Raji (cell line): ENCODE measurements around the gene ATF7IP.
A peak's percentile ranks its signal among the peaks of the same experiment; 100 is the strongest.

Source experiments
- POLR2A ChIP-seq: IDR thresholded peaks from 2 replicates; pipeline ENCODE4 v1.6.1; 2011; ENCODE audit warnings: low read depth, low read length, control low read depth; ENCODE audit not compliant: insufficient read depth

The ATF7IP gene

GRCh38 chr12:14369311-14369710 is 3.8 kb downstream of the ATF7IP start:
- no peak for TF ChIP-seq POLR2A

GRCh38 chr12:14373217-14373616 is 7.7 kb downstream of the ATF7IP start:
- TF ChIP-seq POLR2A = no peak

GRCh38 chr12:14379508-14379907 is 14.0 kb downstream of the ATF7IP start:
- no peak for TF ChIP-seq POLR2A

DNA sequence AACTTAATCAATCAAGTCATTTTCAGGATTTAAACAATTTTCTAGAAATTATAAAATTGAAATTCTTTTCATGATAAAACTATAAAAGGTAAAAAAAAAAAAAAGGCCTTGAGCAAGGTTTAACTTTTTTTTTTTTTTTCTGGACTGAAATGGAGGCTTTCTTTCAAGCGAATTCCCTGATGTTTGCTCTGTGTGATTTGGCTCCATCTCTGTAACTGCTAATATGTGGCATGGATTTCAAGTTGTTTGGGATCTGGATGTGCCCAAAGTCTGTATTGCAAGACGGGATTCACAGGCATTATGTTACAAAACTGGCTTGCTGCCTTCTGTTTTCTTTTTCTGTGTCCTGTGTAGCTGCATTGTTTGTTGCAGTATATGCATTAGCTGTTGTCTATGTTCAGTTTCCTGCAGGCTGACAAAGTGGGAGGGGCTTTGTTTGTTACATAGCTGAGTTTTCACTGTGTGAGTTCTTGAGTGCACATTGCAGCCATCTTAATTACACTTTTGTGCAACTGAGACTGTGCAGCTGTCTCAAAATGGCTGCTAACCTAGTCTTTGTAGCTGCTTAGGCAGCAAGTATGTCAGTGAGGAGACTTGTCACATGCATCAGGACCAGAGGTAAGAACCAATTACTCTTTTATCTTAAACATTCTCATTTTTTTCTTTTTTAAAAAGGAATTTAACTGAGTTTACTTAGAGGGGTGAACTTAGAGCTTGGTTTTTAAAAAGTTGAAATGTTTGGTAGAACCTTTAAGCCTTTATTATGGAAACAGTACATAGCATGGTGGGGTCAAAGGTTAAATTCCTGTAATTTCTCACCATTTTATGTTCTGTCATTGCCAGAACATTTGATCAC is 19.5 kb downstream of the ATF7IP start:
- TF ChIP-seq POLR2A = peak; percentile 90

DNA sequence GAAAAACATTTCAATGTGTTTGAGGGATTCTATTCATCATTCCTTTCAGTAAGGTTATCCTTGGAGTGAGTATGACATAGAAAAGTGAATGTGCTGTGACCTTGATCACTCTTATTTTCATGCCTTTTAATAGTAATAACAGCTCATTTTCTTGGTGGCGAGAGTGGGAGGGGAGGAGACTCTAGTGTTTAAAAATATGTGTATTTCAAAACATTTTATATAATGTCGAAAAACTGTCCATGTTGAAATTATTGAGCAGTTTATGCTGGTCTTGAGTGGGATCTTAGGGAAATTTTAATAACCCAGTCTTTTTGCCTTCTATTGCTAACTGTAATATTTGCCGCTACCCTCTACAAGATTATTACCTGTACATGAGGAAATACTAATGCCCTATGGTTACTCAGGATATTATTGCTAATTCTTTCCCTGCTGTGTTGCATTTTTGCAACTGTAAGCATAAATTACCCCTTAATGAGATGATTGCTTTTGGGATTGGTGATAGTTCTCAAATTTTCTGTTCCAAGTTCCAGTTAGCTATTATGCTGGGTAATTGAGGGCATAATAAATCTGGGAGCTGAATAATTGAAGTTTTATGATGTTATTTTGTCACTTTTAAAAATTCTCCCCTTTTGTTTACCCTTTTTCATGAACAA is 21.9 kb downstream of the ATF7IP start:
- TF ChIP-seq POLR2A = 0 out of 2 replicates have a peak, but pooled peaks have one; percentile 16

DNA sequence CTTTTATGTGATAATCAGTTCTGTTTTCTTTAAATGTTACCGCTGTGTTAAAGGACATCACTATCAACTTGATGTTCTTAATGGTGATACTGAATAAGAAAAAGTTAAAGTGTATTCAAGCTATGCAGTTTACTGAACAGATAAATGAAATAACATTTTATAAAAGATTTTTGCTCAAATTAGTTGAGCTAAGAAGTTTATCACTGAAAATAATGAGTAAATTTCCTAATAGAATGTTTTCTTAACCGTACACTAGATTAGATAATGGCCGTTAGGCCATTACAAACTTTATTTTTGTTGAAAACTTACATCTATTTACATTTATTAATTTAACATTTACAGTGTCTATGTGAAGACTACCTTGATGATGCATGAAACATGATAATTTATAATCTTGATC is 25.0 kb downstream of the ATF7IP start:
- no peak for TF ChIP-seq POLR2A

- TF ChIP-seq POLR2A = no peak
Observed at GRCh38 chr12:14390870-14391530, 25.5 kb downstream of the ATF7IP start.

- no peak for TF ChIP-seq POLR2A
Observed at GRCh38 chr12:14393751-14394150, 28.3 kb downstream of the ATF7IP start.

GRCh38 chr12:14394317-14395073 is 29.0 kb downstream of the ATF7IP start:
- TF ChIP-seq POLR2A = peak; percentile 70

DNA sequence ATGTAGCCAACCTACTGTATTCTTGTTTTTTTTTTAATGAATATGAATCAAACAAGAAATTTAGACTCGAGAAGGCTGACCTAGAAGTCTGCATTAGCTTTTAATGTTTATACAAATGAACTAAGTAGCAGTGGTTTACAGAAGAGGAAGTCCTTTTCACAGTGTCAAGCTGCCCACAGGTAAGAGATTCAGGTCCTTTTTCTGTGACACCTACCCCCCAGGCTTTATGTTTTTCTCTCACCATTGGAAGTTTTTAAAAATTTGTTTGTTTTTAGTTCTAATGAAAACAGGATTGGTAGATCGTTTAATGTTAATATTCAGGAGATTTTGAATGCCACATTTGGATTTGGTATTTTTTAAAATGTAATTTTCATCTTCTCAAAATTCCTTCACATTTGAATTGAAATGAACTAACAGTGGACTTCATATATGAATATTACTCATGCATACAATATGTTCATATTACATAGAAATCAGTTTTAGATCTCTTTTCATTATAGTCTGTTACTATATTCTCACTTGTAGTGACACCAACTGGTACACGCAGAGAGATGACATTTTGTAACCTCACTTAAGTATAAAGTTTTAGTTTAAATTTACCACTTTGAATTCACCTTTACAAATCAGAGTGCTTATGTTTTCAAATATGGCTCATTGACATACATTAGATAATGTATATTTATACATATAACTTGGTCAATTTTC is 29.7 kb downstream of the ATF7IP start:
- 0 out of 2 replicates have a peak, but pooled peaks have one; percentile 23 for TF ChIP-seq POLR2A

- TF ChIP-seq POLR2A = no peak
Observed at GRCh38 chr12:14396071-14396470, 30.6 kb downstream of the ATF7IP start.

- TF ChIP-seq POLR2A = no peak
Observed at GRCh38 chr12:14399871-14400270, 34.4 kb downstream of the ATF7IP start.

DNA sequence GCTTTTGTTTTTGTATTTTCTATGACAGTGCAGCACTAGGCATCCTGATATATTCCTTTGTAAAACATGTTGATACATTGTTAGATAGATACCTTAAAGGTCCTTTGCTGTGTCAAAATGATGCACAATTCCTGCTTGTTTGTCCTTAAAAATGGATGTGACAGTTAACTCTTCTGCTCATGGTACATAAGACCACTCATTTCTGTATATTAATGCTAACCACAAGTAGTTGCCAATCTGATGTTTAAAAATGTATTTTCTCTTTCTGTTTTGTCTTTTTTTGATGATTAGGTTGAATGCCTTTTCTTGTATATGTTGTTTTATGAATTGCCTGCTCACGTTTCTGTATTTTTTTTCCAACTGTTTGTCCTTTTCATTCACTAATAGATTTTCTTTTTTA is 35.1 kb downstream of the ATF7IP start:
- no peak for TF ChIP-seq POLR2A

GRCh38 chr12:14402697-14403096 is 37.2 kb downstream of the ATF7IP start:
- TF ChIP-seq POLR2A = no peak
